HL-60/S4 treated with retinoic acid at 250 ng/mL for 4 days and 3 days (cell line): ENCODE results near the gene CHRDL2.

Experiments
- in situ Hi-C: fragments of 300-500 bp; cut with MboI; formaldehyde crosslinking; loops from 2 replicates; pipeline ENCODE4 v1.7.0; 2022; ENCODE audit warnings: low sequenced_read_pairs

CHRDL2 gene

GRCh38 chr11:74717221-74717969 is 13.8 kb downstream of the CHRDL2 start:
- in situ Hi-C loops, result no loop called here

- in situ Hi-C loops, result no loop called here
Measured at GRCh38 chr11:74714904-74715303, 16.3 kb downstream of the CHRDL2 start.

- in situ Hi-C loops, result no loop called here
Measured at GRCh38 chr11:74713686-74714085, 17.5 kb downstream of the CHRDL2 start.

GRCh38 chr11:74710281-74710938 is 20.8 kb downstream of the CHRDL2 start:
- in situ Hi-C loops, result no loop called here

- in situ Hi-C loops, result no loop called here
Measured at GRCh38 chr11:74709175-74709574, 22.1 kb downstream of the CHRDL2 start.

- in situ Hi-C loops, result no loop called here
Measured at GRCh38 chr11:74707602-74708510, 23.4 kb downstream of the CHRDL2 start.

- in situ Hi-C loops, result no loop called here
Measured at GRCh38 chr11:74707182-74707581, 24.0 kb downstream of the CHRDL2 start.

- in situ Hi-C loops, result no loop called here
Measured at GRCh38 chr11:74703211-74703610, 28.0 kb downstream of the CHRDL2 start.

- in situ Hi-C loops, result no loop called here
Measured at GRCh38 chr11:74702383-74703007, 28.7 kb downstream of the CHRDL2 start.

- in situ Hi-C loops, result no loop called here
Measured at GRCh38 chr11:74701351-74701750, 29.9 kb downstream of the CHRDL2 start.

- in situ Hi-C loops, result no loop called here
Measured at GRCh38 chr11:74699615-74700396, 31.4 kb downstream of the CHRDL2 start.

GRCh38 chr11:74697722-74698121 is 33.5 kb downstream of the CHRDL2 start:
- in situ Hi-C loops, result no loop called here

GRCh38 chr11:74696939-74697675 is 34.1 kb downstream of the CHRDL2 start:
- in situ Hi-C loops, result no loop called here

GRCh38 chr11:74696500-74696899 is 34.7 kb downstream of the CHRDL2 start:
- in situ Hi-C loops, result no loop called here

- in situ Hi-C loops, result no loop called here
Measured at GRCh38 chr11:74695705-74696280, 35.4 kb downstream of the CHRDL2 start.

- in situ Hi-C loops, result no loop called here
Measured at GRCh38 chr11:74694136-74694930, 36.9 kb downstream of the CHRDL2 start.

GRCh38 chr11:74693531-74693930 is 37.7 kb downstream of the CHRDL2 start:
- in situ Hi-C loops, result no loop called here

- in situ Hi-C loops, result no loop called here
Measured at GRCh38 chr11:74691755-74692154, 39.5 kb downstream of the CHRDL2 start.
